Mesenchymal stem cell (in vitro differentiated cells and primary cell): ENCODE results near the gene CCDC188.

Source experiments
- DNase-seq: peaks from one replicate; pipeline ENCODE4 v3.0.0-alpha.2; 2013
- H2AFZ ChIP-seq: one replicate; pipeline ENCODE4 v1.6.1; 2013; ENCODE audit warnings: low read depth, mild to moderate bottlenecking, control low read depth, inconsistent platforms, low read length, moderate library complexity
- H2AK5ac ChIP-seq: 2 replicates; pipeline ENCODE4 v1.6.1; 2013; ENCODE audit warnings: low read length, moderate library complexity, mild to moderate bottlenecking, inconsistent platforms; ENCODE audit not compliant: severe bottlenecking
- H2BK120ac ChIP-seq: one replicate; pipeline ENCODE4 v1.6.1; 2013; ENCODE audit warnings: low read depth, mild to moderate bottlenecking, inconsistent platforms, low read length, moderate library complexity
- H2BK12ac ChIP-seq, 2 experiments: one replicate each; pipeline ENCODE4 v1.6.1; 2013; ENCODE audit warnings: inconsistent platforms in 2 of 2, low read length in 2 of 2, mild to moderate bottlenecking in 2 of 2, moderate library complexity in 2 of 2, control low read depth in 1 of 2
- H2BK15ac ChIP-seq: one replicate; pipeline ENCODE4 v1.6.1; 2013; ENCODE audit warnings: mild to moderate bottlenecking, low read depth, inconsistent platforms; ENCODE audit not compliant: poor library complexity, severe bottlenecking
- H2BK5ac ChIP-seq: 2 replicates; pipeline ENCODE4 v1.6.1; 2013; ENCODE audit warnings: low read depth, mild to moderate bottlenecking, low read length, control low read depth, inconsistent platforms; ENCODE audit not compliant: poor library complexity, severe bottlenecking
- H3K14ac ChIP-seq, 2 experiments: one replicate each; pipeline ENCODE4 v1.6.1; 2013; ENCODE audit warnings: inconsistent platforms in 2 of 2, low read length in 2 of 2, control low read depth in 1 of 2, mild to moderate bottlenecking in 1 of 2, moderate library complexity in 1 of 2
- H3K18ac ChIP-seq, 2 experiments: one replicate each; pipeline ENCODE4 v1.6.1; 2013; ENCODE audit warnings: inconsistent platforms in 2 of 2, low read length in 2 of 2, control low read depth in 1 of 2, low read depth in 1 of 2, mild to moderate bottlenecking in 1 of 2
- H3K23ac ChIP-seq, 2 experiments: one replicate each; pipeline ENCODE4 v1.6.1; 2013; ENCODE audit warnings: inconsistent platforms in 2 of 2, low read length in 2 of 2, mild to moderate bottlenecking in 2 of 2, moderate library complexity in 2 of 2, control low read depth in 1 of 2
- H3K27ac ChIP-seq: 2 replicates; pipeline ENCODE4 v1.5.1; 2013; ENCODE audit warnings: mild to moderate bottlenecking, moderate library complexity, low read length, control low read depth, inconsistent platforms; ENCODE audit not compliant: poor library complexity, severe bottlenecking
- H3K27me3 ChIP-seq, 2 experiments: 2 replicates each; pipeline versions ENCODE4 v1.6.1 to v1.7.0; 2013; ENCODE audit warnings: low read length in 2 of 2, mild to moderate bottlenecking in 2 of 2, moderate library complexity in 2 of 2, control low read depth in 1 of 2, inconsistent platforms in 1 of 2; ENCODE audit not compliant: control insufficient read depth in 1 of 2, insufficient read depth in 1 of 2
- H3K36me3 ChIP-seq, 2 experiments: 2 replicates each; pipeline versions ENCODE4 v1.6.1 to v1.7.0; 2013; ENCODE audit warnings: low read length in 2 of 2, control low read depth in 1 of 2, inconsistent platforms in 1 of 2, low read depth in 1 of 2, mild to moderate bottlenecking in 1 of 2; ENCODE audit not compliant: insufficient read depth in 2 of 2, control insufficient read depth in 1 of 2
- H3K4ac ChIP-seq, 2 experiments: one replicate each; pipeline ENCODE4 v1.6.1; 2013; ENCODE audit warnings: inconsistent platforms in 2 of 2, low read length in 2 of 2, mild to moderate bottlenecking in 2 of 2, moderate library complexity in 2 of 2, control low read depth in 1 of 2, low read depth in 1 of 2
- H3K4me1 ChIP-seq: 2 replicates; pipeline ENCODE4 v1.6.1; 2013; ENCODE audit warnings: low read depth, low read length, control low read depth; ENCODE audit not compliant: control insufficient read depth, insufficient read depth
- H3K4me2 ChIP-seq: 2 replicates; pipeline ENCODE4 v1.6.1; 2013; ENCODE audit warnings: low read length, mild to moderate bottlenecking, inconsistent platforms; ENCODE audit not compliant: poor library complexity, severe bottlenecking
- H3K4me3 ChIP-seq, 2 experiments: 2 replicates each; pipeline versions ENCODE4 v1.5.1 to v1.7.0; 2013; ENCODE audit warnings: low read length in 2 of 2, mild to moderate bottlenecking in 2 of 2, control low read depth in 1 of 2, low read depth in 1 of 2; ENCODE audit not compliant: insufficient read depth in 1 of 2
- H3K79me1 ChIP-seq: replicated peaks from 2 replicates; pipeline ENCODE4 v1.6.1; 2013; ENCODE audit warnings: mild to moderate bottlenecking, control low read depth, low read length, inconsistent platforms; ENCODE audit not compliant: poor library complexity, severe bottlenecking
- H3K9ac ChIP-seq: 2 replicates; pipeline ENCODE4 v1.7.0; 2013; ENCODE audit warnings: mild to moderate bottlenecking, low read length, moderate library complexity
- H3K9me3 ChIP-seq: 2 replicates; pipeline ENCODE4 v1.7.0; 2013; ENCODE audit warnings: mild to moderate bottlenecking, low read length; ENCODE audit not compliant: control insufficient read depth
- H4K8ac ChIP-seq: one replicate; pipeline ENCODE4 v1.6.1; 2013; ENCODE audit warnings: inconsistent platforms, mild to moderate bottlenecking, low read length, moderate library complexity
- H4K91ac ChIP-seq: one replicate; pipeline ENCODE4 v1.6.1; 2013; ENCODE audit warnings: mild to moderate bottlenecking, low read length, inconsistent platforms
- WGBS: methylation state at CpG from one replicate; pipeline ENCODE4 v1.1.7; 2013; ENCODE audit warnings: mixed read lengths; 5-methylcytosine and 5-hydroxymethylcytosine counted together

The CCDC188 gene

DNA sequence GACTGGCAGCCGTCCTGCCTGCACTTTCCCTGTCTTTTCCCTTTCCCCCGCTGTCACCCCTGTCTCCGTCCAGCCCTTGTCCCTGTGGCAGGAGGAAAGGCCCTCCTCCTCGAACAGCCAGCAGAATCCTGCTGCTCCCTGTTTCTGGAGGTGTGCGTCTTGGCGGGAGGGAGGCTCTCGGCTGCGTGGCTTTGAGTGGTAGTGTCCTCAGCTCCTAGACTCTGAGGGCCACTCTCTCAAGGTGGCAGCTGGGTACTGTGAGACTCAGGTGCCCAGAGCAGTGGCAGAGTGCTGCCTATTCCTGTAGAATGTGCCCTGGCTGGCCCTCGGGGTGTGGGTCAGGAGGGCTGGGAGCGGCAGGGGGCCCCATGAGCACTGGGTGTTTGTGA lies 44.0 kb downstream of the CCDC188 start:
- Histone ChIP-seq H3K23ac (no peak overlapping the region), H3K36me3 (peaks cover 82 to 90% of the 10 kb centered on the region in 2 experiments), H2BK5ac (no peak overlapping the region), H3K4ac (no peak overlapping the region), H2BK120ac (no peak overlapping the region), H3K4me1 (peaks cover 18% of the 10 kb centered on the region), H3K79me1 (peaks cover 34% of the 10 kb centered on the region), H2BK15ac (no peak overlapping the region), H3K9me3 (no peaks in the 10 kb centered on the region), H3K27ac (no peak overlapping the region), H2AFZ (no peak overlapping the region), H3K4me3 (no peak overlapping the region), H3K18ac (no peak overlapping the region), H4K8ac (no peak overlapping the region), H3K27me3 (no peaks in the 10 kb centered on the region), H4K91ac (no peak overlapping the region), H3K9ac (no peak overlapping the region), H3K14ac (no peak overlapping the region), H2AK5ac (no peak overlapping the region), H2BK12ac (no peak overlapping the region), H3K4me2 (no peak overlapping the region)
- no peak for DNase-seq
- WGBS: 95% methylated on average over 10 of the region's 10 CpGs

GRCh38 chr22:20106205-20106848 lies 44.5 kb downstream of the CCDC188 start:
- H3K4ac ChIP-seq: no peak overlapping the region
- H2BK12ac ChIP-seq: no peak overlapping the region
- no peak overlapping the region for H3K4me2 ChIP-seq
- no peak overlapping the region for H2AFZ ChIP-seq
- H3K4me3 ChIP-seq: no peak overlapping the region
- H2BK5ac ChIP-seq: no peak overlapping the region
- no peak overlapping the region for H3K18ac ChIP-seq
- no peak overlapping the region for H4K91ac ChIP-seq
- H3K23ac ChIP-seq: no peak overlapping the region
- H3K4me1 ChIP-seq: peaks cover 17% of the 10 kb centered on the region
- H3K36me3 ChIP-seq: peaks cover 81 to 91% of the 10 kb centered on the region in 2 experiments
- no peak overlapping the region for H3K9ac ChIP-seq
- no peak for DNase-seq
- H4K8ac ChIP-seq: no peak overlapping the region
- no peak overlapping the region for H2BK15ac ChIP-seq
- peaks cover 34% of the 10 kb centered on the region for H3K79me1 ChIP-seq
- H2BK120ac ChIP-seq: no peak overlapping the region
- H2AK5ac ChIP-seq: no peak overlapping the region
- no peak overlapping the region for H3K27ac ChIP-seq
- H3K9me3 ChIP-seq: no peaks in the 10 kb centered on the region
- no peak overlapping the region for H3K14ac ChIP-seq
- WGBS: 96% methylated on average over 20 of the region's 20 CpGs
- no peaks in the 10 kb centered on the region for H3K27me3 ChIP-seq

DNA sequence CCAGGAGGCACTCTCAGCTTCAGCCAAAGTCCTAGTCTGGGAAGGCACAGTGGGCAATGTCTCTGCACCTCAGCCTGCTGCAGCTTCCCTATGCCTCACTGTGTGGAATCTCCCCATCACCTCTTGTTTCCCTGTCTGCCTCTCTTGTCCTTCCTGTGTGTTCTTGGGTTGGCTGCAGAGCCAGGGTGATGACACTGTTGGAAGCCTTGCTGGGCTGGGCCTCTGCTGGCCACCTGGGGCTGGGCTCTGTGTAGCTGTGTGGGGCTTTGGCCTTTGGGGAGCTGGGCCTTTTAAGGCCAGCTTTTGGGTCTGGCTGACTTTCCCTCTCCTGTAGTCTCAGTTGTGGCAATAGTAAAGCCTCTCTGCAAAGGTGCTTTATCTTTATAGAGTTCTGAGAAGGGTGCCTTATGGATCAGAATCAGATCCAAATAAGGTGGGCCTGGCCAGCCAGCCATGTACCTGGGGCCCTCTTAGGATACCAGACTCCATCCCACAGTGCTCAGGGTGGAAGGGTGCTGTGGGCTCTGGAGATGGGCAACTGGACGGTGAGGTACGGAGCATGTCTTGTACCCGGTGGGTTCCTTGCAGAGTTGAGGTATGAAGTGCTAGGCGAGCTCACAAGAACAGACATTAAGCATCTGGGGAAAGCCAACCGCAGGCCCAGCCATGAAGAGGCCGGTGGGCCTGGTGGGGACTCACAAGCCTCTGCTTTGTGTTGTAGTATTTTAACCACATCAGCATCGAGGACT lies 45.2 kb downstream of the CCDC188 start:
- Histone ChIP-seq H4K8ac (no peak overlapping the region), H3K9ac (peak overlapping the region; percentile 16), H3K14ac (no peak overlapping the region), H2BK5ac (no peak overlapping the region), H3K9me3 (no peaks in the 10 kb centered on the region), H2AFZ (no peak overlapping the region), H3K4ac (no peak overlapping the region), H2BK120ac (no peak overlapping the region), H3K4me1 (peaks cover 15% of the 10 kb centered on the region), H2BK12ac (no peak overlapping the region), H3K27me3 (no peaks in the 10 kb centered on the region), H2AK5ac (no peak overlapping the region), H3K27ac (no peak overlapping the region), H3K4me3 (no peak overlapping the region), H3K79me1 (peaks cover 39% of the 10 kb centered on the region), H3K18ac (no peak overlapping the region), H3K36me3 (peaks cover 82 to 89% of the 10 kb centered on the region in 2 experiments), H3K23ac (no peak overlapping the region), H2BK15ac (no peak overlapping the region), H3K4me2 (no peak overlapping the region), H4K91ac (no peak overlapping the region)
- no peak for DNase-seq
- 97% methylated on average over 7 of the region's 7 CpGs for WGBS

- Histone ChIP-seq H2AFZ (no peak overlapping the region), H3K18ac (no peak overlapping the region), H3K23ac (no peak overlapping the region), H4K8ac (no peak overlapping the region), H3K4me2 (no peak overlapping the region), H3K27me3 (no peaks in the 10 kb centered on the region), H3K9me3 (no peaks in the 10 kb centered on the region), H2BK120ac (no peak overlapping the region), H2BK12ac (no peak overlapping the region), H2BK5ac (no peak overlapping the region), H3K27ac (no peak overlapping the region), H4K91ac (no peak overlapping the region), H3K14ac (no peak overlapping the region), H3K79me1 (peaks cover 43% of the 10 kb centered on the region), H3K4ac (no peak overlapping the region), H3K4me3 (no peak overlapping the region), H2AK5ac (no peak overlapping the region), H2BK15ac (no peak overlapping the region), H3K36me3 (peaks cover 67 to 86% of the 10 kb centered on the region in 2 experiments), H3K9ac (no peak overlapping the region), H3K4me1 (peaks cover 15% of the 10 kb centered on the region)
- WGBS: 96% methylated on average over 12 of the region's 12 CpGs
- no peak for DNase-seq
Measured at GRCh38 chr22:20102203-20102780, 48.6 kb downstream of the CCDC188 start.
